A549 (cell line): ENCODE results near the gene NRXN3. TPM values are rescaled to one million over a fixed set of nuclear protein-coding genes. Genes with fewer than 3 reads are reported as not detected.

Experiments
- ATAC-seq, 2 experiments: fragments of 200-7000 bp in 1 of 2; fragments of >200 bp in 1 of 2; cut with Nextera tagmentation in 1 of 2; cut with Tn5 transposase in 1 of 2; 3 replicates each; pipeline versions ENCODE4 v1.8.0 to v1.9.1; 2018 to 2020; ENCODE audit warnings: mild to moderate bottlenecking in 1 of 2, moderate library complexity in 1 of 2
- CTCF ChIA-PET: fragments of 300-600 bp; sonication (Branson Sonifier 250); formaldehyde crosslinking; extraction: SDS; loops from one replicate; lab custom pipeline; 2021; ENCODE audit warnings: antibody characterized with exemption, inconsistent platforms; lab: Yijun Ruan, JAX
- POLR2A ChIA-PET: fragments of 350-600 bp; formaldehyde crosslinking; extraction: SDS; loops from one replicate; lab custom pipeline; 2021; ENCODE audit warnings: antibody characterized with exemption, inconsistent platforms; lab: Yijun Ruan, JAX
- DNase-seq, 2 experiments: peaks; one replicate each; pipeline versions ENCODE4 v3.0.0 to v3.0.0-alpha.2; 2011 to 2016; ENCODE audit warnings: low read depth in 1 of 2, low spot score in 1 of 2
- FAIRE-seq: peaks from 2 replicates; lab custom pipeline; 2011; peaks lifted over from hg19 to GRCh38; lab: Jason Lieb, UNC
- H3K27ac ChIP-seq, 2 experiments: fragments of >200 bp; sonication (Bioruptor Twin); formaldehyde crosslinking; 3 replicates each; pipeline ENCODE4 v1.5.1; 2016 to 2017
- H3K4me1 ChIP-seq: fragments of >200 bp; sonication (Bioruptor Twin); formaldehyde crosslinking; 3 replicates; pipeline ENCODE4 v1.6.1; 2016
- H3K4me2 ChIP-seq: fragments of >200 bp; sonication (Bioruptor Twin); formaldehyde crosslinking; 3 replicates; pipeline ENCODE4 v1.6.1; 2016
- H3K4me3 ChIP-seq: fragments of >200 bp; sonication (Bioruptor Twin); formaldehyde crosslinking; 3 replicates; pipeline ENCODE4 v1.5.1; 2016
- H3K9me3 ChIP-seq: fragments of >200 bp; sonication (Bioruptor Twin); formaldehyde crosslinking; 3 replicates; pipeline ENCODE4 v1.6.1; 2016
- CBX2 ChIP-seq: fragments of 200-600 bp; sonication (generic); IDR thresholded peaks from 2 replicates; pipeline ENCODE4 v1.6.1; 2016; ENCODE audit warnings: low read depth, mild to moderate bottlenecking, borderline replicate concordance
- EHMT2 ChIP-seq: fragments of 200-600 bp; sonication (generic); IDR thresholded peaks from 2 replicates; pipeline ENCODE4 v1.6.1; 2016; ENCODE audit warnings: antibody characterized with exemption, low read depth, mild to moderate bottlenecking, moderate library complexity
- ELK1 ChIP-seq: fragments of 150-350 bp; IDR thresholded peaks from 2 replicates; pipeline ENCODE4 v1.6.1; 2014; ENCODE audit warnings: low read depth, mild to moderate bottlenecking, low read length
- ESRRA ChIP-seq: fragments of 150-350 bp; IDR thresholded peaks from 2 replicates; pipeline ENCODE4 v1.6.1; 2014; ENCODE audit warnings: mild to moderate bottlenecking, low read length, borderline replicate concordance
- FOSL2 ChIP-seq, 2 experiments: fragments of 450-650 bp in 1 of 2; fragments of >200 bp in 1 of 2; sonication (Bioruptor Twin) in 1 of 2; formaldehyde crosslinking; IDR thresholded peaks; 2 replicates each; pipeline versions ENCODE4 v1.5.0 to v1.6.1; 2016 to 2020; ENCODE audit warnings: mild to moderate bottlenecking in 1 of 2, moderate library complexity in 1 of 2
- HOXA7 ChIP-seq: fragments of 250-450 bp; sonication (Bioruptor Pico); IDR thresholded peaks from 2 replicates; pipeline ENCODE4 v1.5.0; 2020; ENCODE audit warnings: mild to moderate bottlenecking, moderate library complexity
- MAZ ChIP-seq: fragments of 150-350 bp; IDR thresholded peaks from 2 replicates; pipeline ENCODE4 v1.6.1; 2014; ENCODE audit warnings: antibody characterized with exemption, low read depth, low read length, borderline replicate concordance
- PBX3 ChIP-seq: IDR thresholded peaks from 2 replicates; pipeline ENCODE4 v1.6.1; 2012
- POLR2AphosphoS2 ChIP-seq: conservative IDR thresholded peaks from 2 replicates; pipeline ENCODE4 v1.6.1; 2012; ENCODE audit warnings: low read length, improper control_type of control experiment, inconsistent platforms
- RAD21 ChIP-seq, 2 experiments: fragments of >200 bp in 1 of 2; sonication (Bioruptor Twin) in 1 of 2; formaldehyde crosslinking in 1 of 2; IDR thresholded peaks in 1 of 2; conservative IDR thresholded peaks in 1 of 2; 2 replicates in 1 of 2; 3 replicates in 1 of 2; pipeline ENCODE4 v1.6.1; 2012 to 2018; ENCODE audit warnings: inconsistent platforms in 1 of 2
- RCOR1 ChIP-seq: fragments of 150-350 bp; IDR thresholded peaks from 2 replicates; pipeline ENCODE4 v1.6.1; 2014; ENCODE audit warnings: antibody characterized with exemption, low read length, low read depth
- REST ChIP-seq: fragments of 200-600 bp; sonication (generic); IDR thresholded peaks from 2 replicates; pipeline ENCODE4 v1.6.1; 2016; ENCODE audit warnings: antibody characterized with exemption, mild to moderate bottlenecking, moderate library complexity
- SMC3 ChIP-seq: fragments of >200 bp; sonication (Bioruptor Twin); formaldehyde crosslinking; IDR thresholded peaks from 3 replicates; pipeline ENCODE4 v1.6.1; 2018; ENCODE audit warnings: inconsistent platforms
- USF2 ChIP-seq: fragments of 450-650 bp; IDR thresholded peaks from 2 replicates; pipeline ENCODE4 v1.6.1; 2014; ENCODE audit warnings: antibody characterized with exemption
- ZSCAN20 ChIP-seq: fragments of 250-450 bp; sonication (Bioruptor Pico); IDR thresholded peaks from 2 replicates; pipeline ENCODE4 v1.8.0; 2022; ENCODE audit warnings: mild to moderate bottlenecking, moderate library complexity
- WGBS: methylation state at CpG from one replicate; pipeline ENCODE4 v1.1.6; 2017; ENCODE audit errors: missing lambda C conversion rate; 5-methylcytosine and 5-hydroxymethylcytosine counted together
- polyA plus RNA-seq, 4 experiments: library from polyadenylated mRNA; depleted of rRNA in 3 of 4; stranded (reverse); fragments of >200 nt; fragmentation: RNase III in 1 of 4; extraction: RNeasy Plus Mini Kit Qiagen cat#74134 plus additional on column Dnase treatment in 1 of 4; gene quantifications; 2 replicates in 3 of 4; 3 replicates in 1 of 4; pipeline ENCODE4 v1.2.3, GENCODE V29; 2011 to 2017
- TF ChIP-seq, protein P1 (sequence below): IDR thresholded peaks from 2 replicates; pipeline ENCODE4 v1.6.1; 2012; ENCODE audit warnings: low read depth, borderline replicate concordance
- TF ChIP-seq, protein P2 (sequence below): fragments of 250-450 bp; sonication (Bioruptor Pico); IDR thresholded peaks from 2 replicates; pipeline ENCODE4 v1.5.0; 2021; ENCODE audit warnings: mild to moderate bottlenecking, moderate library complexity, borderline replicate concordance
- TF ChIP-seq, protein P3 (sequence below): fragments of 250-450 bp; sonication (Bioruptor Pico); IDR thresholded peaks from 2 replicates; pipeline ENCODE4 v1.5.0; 2020; ENCODE audit warnings: low read depth, mild to moderate bottlenecking, moderate library complexity

NRXN3 gene
- polyA plus RNA-seq, 2 of the 4 experiments (the other 2 are of a cell fraction), result 0.62 to 2.3 TPM

DNA sequence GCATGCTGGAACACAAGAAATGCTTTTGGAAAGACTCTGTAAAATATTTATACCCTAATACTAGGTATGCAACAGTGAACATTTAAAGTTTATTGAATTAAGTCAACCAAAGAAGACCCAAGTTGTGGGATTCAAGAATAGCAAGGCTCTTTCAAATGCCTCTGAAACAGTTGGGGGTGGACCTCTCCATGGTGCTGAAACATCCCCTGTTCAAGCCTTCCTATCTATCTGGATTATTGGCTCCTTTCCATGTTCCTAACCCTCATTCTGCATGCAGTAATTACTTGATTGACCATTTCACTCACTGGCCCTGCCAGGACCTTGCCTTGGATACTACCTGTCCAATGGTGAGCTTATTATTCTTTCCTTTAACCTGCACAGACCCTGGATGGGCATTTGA is 349.7 kb downstream of the NRXN3 start:
- no peak overlapping the region for H3K4me3 ChIP-seq
- H3K4me2 ChIP-seq, result no peak overlapping the region
- no peak for ATAC-seq
- H3K4me1 ChIP-seq, result no peaks in the 10 kb centered on the region
- POLR2A ChIA-PET, result no interaction called here
- no peaks in the 10 kb centered on the region for H3K9me3 ChIP-seq
- FAIRE-seq, result no peak
- TF ChIP-seq SMC3 (no peak), EHMT2 (peak; percentile 55; the same call in 1 of the 2 replicates), REST (peak; percentile 88)
- TF ChIP-seq, all 56 proteins: peak for 2
- no peak for DNase-seq
- CTCF ChIA-PET, result interaction anchor here (1.0 kb wide), 1 partner anchor 12 kb away, joined by 3 read pairs; no protein-coding TSS in a partner anchor
- H3K27ac ChIP-seq, result no peak overlapping the region

GRCh38 chr14:78524196-78524595 is 354.0 kb downstream of the NRXN3 start:
- DNase-seq, result no peak
- Histone ChIP-seq H3K4me1 (no peaks in the 10 kb centered on the region), H3K4me3 (no peak overlapping the region), H3K27ac (no peak overlapping the region), H3K9me3 (no peaks in the 10 kb centered on the region), H3K4me2 (no peak overlapping the region)
- no peak for ATAC-seq
- no peak for FAIRE-seq
- WGBS, result 3% methylated on average over 7 of the region's 7 CpGs
- ChIA-PET POLR2A (no interaction called here), CTCF (interaction anchor here (0.6 kb wide), 1 partner anchor 9 kb away, joined by 3 read pairs; no protein-coding TSS in a partner anchor)
- TF ChIP-seq RCOR1, result no peak
- TF ChIP-seq CBX2, result no peak
- no peak for TF ChIP-seq ESRRA
- TF ChIP-seq USF2, result no peak
- no peak for TF ChIP-seq ZSCAN20 (CRISPR knock-in tag)

- TF ChIP-seq POLR2AphosphoS2 (no peak), HOXA7 (CRISPR knock-in tag) (no peak), ELK1 (no peak), RAD21 (conservative IDR thresholded peaks at IDR 0.05 in 1 of 2, IDR thresholded peaks at IDR 0.05 in 1 of 2) (no peak), EHMT2 (no peak), PBX3 (no peak), FOSL2 (IDR thresholded peaks at IDR 0.05) (no peak), FOSL2 (CRISPR knock-in tag; IDR thresholded peaks at IDR 0.05) (no peak), MAZ (no peak), USF2 (no peak)
- TF ChIP-seq, protein P1, sequence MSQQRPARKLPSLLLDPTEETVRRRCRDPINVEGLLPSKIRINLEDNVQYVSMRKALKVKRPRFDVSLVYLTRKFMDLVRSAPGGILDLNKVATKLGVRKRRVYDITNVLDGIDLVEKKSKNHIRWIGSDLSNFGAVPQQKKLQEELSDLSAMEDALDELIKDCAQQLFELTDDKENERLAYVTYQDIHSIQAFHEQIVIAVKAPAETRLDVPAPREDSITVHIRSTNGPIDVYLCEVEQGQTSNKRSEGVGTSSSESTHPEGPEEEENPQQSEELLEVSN, result no peak
- TF ChIP-seq, protein P2, sequence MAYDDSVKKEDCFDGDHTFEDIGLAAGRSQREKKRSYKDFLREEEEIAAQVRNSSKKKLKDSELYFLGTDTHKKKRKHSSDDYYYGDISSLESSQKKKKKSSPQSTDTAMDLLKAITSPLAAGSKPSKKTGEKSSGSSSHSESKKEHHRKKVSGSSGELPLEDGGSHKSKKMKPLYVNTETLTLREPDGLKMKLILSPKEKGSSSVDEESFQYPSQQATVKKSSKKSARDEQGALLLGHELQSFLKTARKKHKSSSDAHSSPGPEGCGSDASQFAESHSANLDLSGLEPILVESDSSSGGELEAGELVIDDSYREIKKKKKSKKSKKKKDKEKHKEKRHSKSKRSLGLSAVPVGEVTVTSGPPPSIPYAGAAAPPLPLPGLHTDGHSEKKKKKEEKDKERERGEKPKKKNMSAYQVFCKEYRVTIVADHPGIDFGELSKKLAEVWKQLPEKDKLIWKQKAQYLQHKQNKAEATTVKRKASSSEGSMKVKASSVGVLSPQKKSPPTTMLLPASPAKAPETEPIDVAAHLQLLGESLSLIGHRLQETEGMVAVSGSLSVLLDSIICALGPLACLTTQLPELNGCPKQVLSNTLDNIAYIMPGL (CRISPR knock-in tag), result no peak
- TF ChIP-seq, protein P3, sequence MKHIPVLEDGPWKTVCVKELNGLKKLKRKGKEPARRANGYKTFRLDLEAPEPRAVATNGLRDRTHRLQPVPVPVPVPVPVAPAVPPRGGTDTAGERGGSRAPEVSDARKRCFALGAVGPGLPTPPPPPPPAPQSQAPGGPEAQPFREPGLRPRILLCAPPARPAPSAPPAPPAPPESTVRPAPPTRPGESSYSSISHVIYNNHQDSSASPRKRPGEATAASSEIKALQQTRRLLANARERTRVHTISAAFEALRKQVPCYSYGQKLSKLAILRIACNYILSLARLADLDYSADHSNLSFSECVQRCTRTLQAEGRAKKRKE (CRISPR knock-in tag), result no peak
- FAIRE-seq (no peak), ATAC-seq (no peak), DNase-seq (no peak)
- ChIA-PET CTCF (interaction anchor here (0.6 to 0.9 kb wide), 2 partner anchors 42 to 43 kb away, joined by 3 read pairs; no protein-coding TSS in a partner anchor), POLR2A (no interaction called here)
- H3K4me3 ChIP-seq, result no peak overlapping the region
- no peak overlapping the region for H3K4me2 ChIP-seq
- H3K27ac ChIP-seq, result no peak overlapping the region
- 68% methylated on average over 5 of the region's 5 CpGs for WGBS
- H3K9me3 ChIP-seq, result no peaks in the 10 kb centered on the region
- no peaks in the 10 kb centered on the region for H3K4me1 ChIP-seq
Measured at GRCh38 chr14:78524766-78525165, 354.6 kb downstream of the NRXN3 start.
